ENCODE data around the gene NFATC3. TPM values are rescaled to one million over a fixed set of nuclear protein-coding genes. Genes with fewer than 3 reads are reported as not detected.

NFATC3 gene
- total RNA-seq, 4 donors from 2014 or later: 67.7 to 107 (median 71.7) TPM

GRCh38 chr16:68234188-68235107 is 149.3 kb downstream of the NFATC3 start:
- DNase-seq: peak; percentile 100
- Histone ChIP-seq H3K36me3 (peaks cover 27 to 31% of the 10 kb centered on the region in 2 donors), H3K4me3 (replicated peaks in 1 of 3) (peak overlapping the region in 2 of 3 donors; percentile 3 to 68), H3K9me3 (no peaks in the 10 kb centered on the region), H3K27me3 (no peaks in the 10 kb centered on the region), H3K4me1 (peaks cover 31 to 32% of the 10 kb centered on the region in 2 donors), H3K27ac (peak overlapping the region; percentile 88 to 96 (median 91))
- intact Hi-C loops (cut with DNase I): loop anchor here (10.0 kb wide), 1 partner anchor 240 kb away; the partner anchor contains the start of gene DPEP2
- WGBS, 2 donors: 27 to 34% methylated on average over 12 to 13 of the region's 13 CpGs
- peak in 1 of 2 donors; percentile 72 for TF ChIP-seq POLR2A (IDR thresholded peaks at IDR 0.05)
- TF ChIP-seq, protein P1, sequence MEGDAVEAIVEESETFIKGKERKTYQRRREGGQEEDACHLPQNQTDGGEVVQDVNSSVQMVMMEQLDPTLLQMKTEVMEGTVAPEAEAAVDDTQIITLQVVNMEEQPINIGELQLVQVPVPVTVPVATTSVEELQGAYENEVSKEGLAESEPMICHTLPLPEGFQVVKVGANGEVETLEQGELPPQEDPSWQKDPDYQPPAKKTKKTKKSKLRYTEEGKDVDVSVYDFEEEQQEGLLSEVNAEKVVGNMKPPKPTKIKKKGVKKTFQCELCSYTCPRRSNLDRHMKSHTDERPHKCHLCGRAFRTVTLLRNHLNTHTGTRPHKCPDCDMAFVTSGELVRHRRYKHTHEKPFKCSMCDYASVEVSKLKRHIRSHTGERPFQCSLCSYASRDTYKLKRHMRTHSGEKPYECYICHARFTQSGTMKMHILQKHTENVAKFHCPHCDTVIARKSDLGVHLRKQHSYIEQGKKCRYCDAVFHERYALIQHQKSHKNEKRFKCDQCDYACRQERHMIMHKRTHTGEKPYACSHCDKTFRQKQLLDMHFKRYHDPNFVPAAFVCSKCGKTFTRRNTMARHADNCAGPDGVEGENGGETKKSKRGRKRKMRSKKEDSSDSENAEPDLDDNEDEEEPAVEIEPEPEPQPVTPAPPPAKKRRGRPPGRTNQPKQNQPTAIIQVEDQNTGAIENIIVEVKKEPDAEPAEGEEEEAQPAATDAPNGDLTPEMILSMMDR (IDR thresholded peaks at IDR 0.05): peak in 3 of 6 experiments; percentile 3 to 21 (median 15)

- TF ChIP-seq, protein P1 (IDR thresholded peaks at IDR 0.05): peak in 2 of 6 experiments; percentile 13 to 16
- no peak for TF ChIP-seq POLR2A (IDR thresholded peaks at IDR 0.05)
- intact Hi-C loops (cut with DNase I): loop anchor here (10.0 kb wide), 1 partner anchor 240 kb away; the partner anchor contains the start of gene DPEP2
Measured at GRCh38 chr16:68235108-68235886, 150.1 kb downstream of the NFATC3 start.

GRCh38 chr16:68235887-68236136 is 150.6 kb downstream of the NFATC3 start, which contains the start of gene ESRP2:
Gene ESRP2 (minus strand): TSS chr16:68236127. CDS start chr16:68236045, 82 bp downstream.
- DNase-seq: no peak
- WGBS, 2 donors: 5% methylated on average over 28 of the region's 36 CpGs; no CpG with 5 or more reads in 1 of the 2 donors
- no peak for TF ChIP-seq POLR2A (IDR thresholded peaks at IDR 0.05)
- TF ChIP-seq, protein P1 (IDR thresholded peaks at IDR 0.05): no peak
- intact Hi-C loops (cut with DNase I): loop anchor here (10.0 kb wide), 1 partner anchor 241 kb away; the partner anchor contains the start of gene DPEP2
- H3K4me1 ChIP-seq: peaks cover 31 to 40% of the 10 kb centered on the region in 2 donors
- H3K27me3 ChIP-seq: no peaks in the 10 kb centered on the region
- H3K9me3 ChIP-seq: no peaks in the 10 kb centered on the region
- peak within 1 kb of the TSS; percentile 91 to 96 (median 95) for H3K27ac ChIP-seq
- peak within 1 kb of the TSS; percentile 30 to 68 (median 50) for H3K4me3 ChIP-seq (replicated peaks in 1 of 3)
- H3K36me3 ChIP-seq: peaks cover 15 to 18% of the 10 kb centered on the region in 2 donors

More at GRCh38 chr16:68235108-68235886, 150.1 kb downstream of the NFATC3 start:
- DNase-seq: peak; percentile 79 to 85
- peaks cover 19 to 23% of the 10 kb centered on the region in 2 donors for H3K36me3 ChIP-seq
- 21 to 35% methylated on average over 22 to 31 of the region's 73 CpGs for WGBS, 2 donors
- peak overlapping the region; percentile 88 to 96 (median 91) for H3K27ac ChIP-seq
- no peaks in the 10 kb centered on the region for H3K9me3 ChIP-seq
- peaks cover 31 to 39% of the 10 kb centered on the region in 2 donors for H3K4me1 ChIP-seq
- H3K27me3 ChIP-seq: no peaks in the 10 kb centered on the region
- H3K4me3 ChIP-seq (replicated peaks in 1 of 3): peak overlapping the region; percentile 3 to 68 (median 50)

GRCh38 chr16:68236137-68236825 is 151.1 kb downstream of the NFATC3 start:
- intact Hi-C loops (cut with DNase I): loop anchor here (10.0 kb wide), 1 partner anchor 241 kb away; the partner anchor contains the start of gene DPEP2
- H3K4me1 ChIP-seq: peaks cover 31 to 40% of the 10 kb centered on the region in 2 donors
- peak; percentile 94 to 95 for DNase-seq

More at GRCh38 chr16:68236137-68236825, 151.1 kb downstream of the NFATC3 start:
- Histone ChIP-seq H3K4me3 (replicated peaks in 1 of 3) (peak overlapping the region; percentile 30 to 68 (median 41)), H3K27me3 (no peaks in the 10 kb centered on the region), H3K27ac (peak overlapping the region; percentile 91 to 96 (median 95)), H3K36me3 (peaks cover 12 to 13% of the 10 kb centered on the region in 2 donors), H3K9me3 (no peaks in the 10 kb centered on the region)
- 16 to 23% methylated on average over 14 to 15 of the region's 45 CpGs for WGBS, 2 donors
- TF ChIP-seq POLR2A (IDR thresholded peaks at IDR 0.05): peak; percentile 96 to 97
- TF ChIP-seq, protein P1 (IDR thresholded peaks at IDR 0.05): no peak
